Measurements from ENCODE around the gene EVI5L. TPM values are rescaled to one million over a fixed set of nuclear protein-coding genes. Genes with fewer than 3 reads are reported as not detected.
A peak's percentile ranks its signal among the peaks of the same experiment; 100 is the strongest.

Gene EVI5L
- total and polyA plus RNA-seq, 2 of the 8 experiments (the other 6 are each of a cell fraction or from before 2014, with no cell fraction given), result 7.2 to 11.0 TPM

GRCh38 chr19:7831452-7831851, 1.4 kb downstream of the EVI5L start (continued):
- TF ChIP-seq RAD21 (IDR thresholded peaks at IDR 0.05 in 1 of 2, conservative IDR thresholded peaks at IDR 0.05 in 1 of 2; ENCODE audit: low read depth in 2 of 2, low read length in 2 of 2), result peak; percentile 49 to 59
- TF ChIP-seq SIRT6 (IDR thresholded peaks at IDR 0.05; ENCODE audit: low read length), result no peak
- TF ChIP-seq EP300 (IDR thresholded peaks at IDR 0.05; ENCODE audit: borderline replicate concordance in 1 of 2, low read depth in 2 of 2, low read length in 2 of 2), result no peak
- TF ChIP-seq HDAC6 (IDR thresholded peaks at IDR 0.05; ENCODE audit: low read depth, low read length), result no peak
- no peak for TF ChIP-seq E2F6 (IDR thresholded peaks at IDR 0.05)
- no peak for TF ChIP-seq PHF8 (conservative IDR thresholded peaks at IDR 0.05; ENCODE audit: low read depth, low read length)
- no peak for TF ChIP-seq CBX5 (IDR thresholded peaks at IDR 0.05; ENCODE audit: low read depth, low read length)
- no peak for TF ChIP-seq CHD2 (IDR thresholded peaks at IDR 0.05; ENCODE audit: low read length)
- TF ChIP-seq RBBP5 (IDR thresholded peaks at IDR 0.05; ENCODE audit: borderline replicate concordance, low read depth, low read length), result no peak
- no peak for TF ChIP-seq EGR1 (IDR thresholded peaks at IDR 0.05; ENCODE audit: borderline replicate concordance, low read depth, low read length)
- TF ChIP-seq SP1 (IDR thresholded peaks at IDR 0.05; ENCODE audit: low read depth, low read length), result 0 out of 2 replicates have a peak, but pooled peaks have one; percentile 26
- no peak for TF ChIP-seq YY1 (IDR thresholded peaks at IDR 0.05; ENCODE audit: low read depth, low read length)
